HG03139 (cell line): Measurements from ENCODE around the gene MCU.
"Not testable (repeated sequence)": the region's sequence is repeated elsewhere in the genome, so short reads cannot be mapped to it uniquely, and the experiment has no call there.

Source experiments
- ATAC-seq: cut with Tn5 transposase; IDR thresholded peaks from one replicate; pipeline ENCODE4 v1.9.1; 2021; ENCODE audit not compliant: unreplicated experiment

The MCU gene

GRCh38 chr10:72691863-72692743, at the start of gene MCU:
Gene MCU, plus strand, starts transcription at chr10:72692143. Its CDS starts 9 bp downstream, at chr10:72692152.
- peak; percentile 90 for ATAC-seq

GRCh38 chr10:72642318-72642717, 49.6 kb upstream of the MCU start:
- no peak for ATAC-seq

- no peak for ATAC-seq
Observed at GRCh38 chr10:72645263-72645858, 46.6 kb upstream of the MCU start.

GRCh38 chr10:72646971-72647370, 45.0 kb upstream of the MCU start:
- not testable (repeated sequence) for ATAC-seq

GRCh38 chr10:72648301-72648700, 43.6 kb upstream of the MCU start:
- no peak for ATAC-seq

- ATAC-seq = no peak
Observed at GRCh38 chr10:72649291-72649690, 42.7 kb upstream of the MCU start.

- ATAC-seq = no peak
Observed at GRCh38 chr10:72653383-72654096, 38.4 kb upstream of the MCU start.

- no peak for ATAC-seq
Observed at GRCh38 chr10:72654720-72655119, 37.2 kb upstream of the MCU start.

- ATAC-seq = no peak
Observed at GRCh38 chr10:72658696-72659400, 33.1 kb upstream of the MCU start.

- ATAC-seq = no peak
Observed at GRCh38 chr10:72659694-72660093, 32.2 kb upstream of the MCU start.

GRCh38 chr10:72660220-72660619, 31.7 kb upstream of the MCU start:
- ATAC-seq = no peak

- no peak for ATAC-seq
Observed at GRCh38 chr10:72661431-72661830, 30.5 kb upstream of the MCU start.

- no peak for ATAC-seq
Observed at GRCh38 chr10:72663971-72664370, 28.0 kb upstream of the MCU start.

GRCh38 chr10:72665925-72666324, 26.0 kb upstream of the MCU start:
- no peak for ATAC-seq

GRCh38 chr10:72667207-72667864, 24.6 kb upstream of the MCU start:
- no peak for ATAC-seq

- no peak for ATAC-seq
Observed at GRCh38 chr10:72673280-72673679, 18.7 kb upstream of the MCU start.

GRCh38 chr10:72674174-72674573, 17.8 kb upstream of the MCU start:
- ATAC-seq = not testable (repeated sequence)

GRCh38 chr10:72679838-72680241, 12.1 kb upstream of the MCU start:
- no peak for ATAC-seq

- ATAC-seq = no peak
Observed at GRCh38 chr10:72682638-72683037, 9.3 kb upstream of the MCU start.

- ATAC-seq = no peak
Observed at GRCh38 chr10:72685264-72685921, 6.5 kb upstream of the MCU start.
